Motor neuron (in vitro differentiated cells): ENCODE measurements around the gene GNG13. TPM values are rescaled to one million over a fixed set of nuclear protein-coding genes. Genes with fewer than 3 reads are reported as not detected.

Source experiments
- ATAC-seq, 8 experiments: fragments of 200-7000 bp; cut with Tn5 transposase; replicated peaks in 6 of 8; 2 replicates each; pipeline ENCODE4 v1.8.0; 2021; ENCODE audit warnings: mild to moderate bottlenecking in 8 of 8, moderate library complexity in 8 of 8
- H3K27ac ChIP-seq, 2 donors: fragments of 250-450 bp; sonication (Bioruptor Pico); 2 replicates each; pipeline ENCODE4 v1.9.0; 2021; ENCODE audit warnings: antibody characterized with exemption in 2 of 2, mild to moderate bottlenecking in 2 of 2, moderate library complexity in 1 of 2
- H3K4me1 ChIP-seq, 2 donors: fragments of 250-450 bp; sonication (Bioruptor Pico); replicated peaks in 1 of 2; 2 replicates each; pipeline ENCODE4 v1.6.1; 2021; ENCODE audit warnings: antibody characterized with exemption in 2 of 2, mild to moderate bottlenecking in 2 of 2, moderate library complexity in 1 of 2
- H3K4me3 ChIP-seq, 5 donors: fragments of 250-450 bp; sonication (Bioruptor Pico); 2 replicates each; pipeline ENCODE4 v1.9.0; 2021; ENCODE audit warnings: antibody characterized with exemption in 5 of 5, mild to moderate bottlenecking in 5 of 5, moderate library complexity in 4 of 5
- WGBS, 10 experiments: fragments of 450-650 bp; shearing (Covaris generic); methylation state at CpG; one replicate each; pipeline ENCODE4 v1.0.0; 2022; 5-methylcytosine and 5-hydroxymethylcytosine counted together
- in situ Hi-C, 9 experiments: fragments of 400-800 bp; cut with MboI; loops; one replicate each; pipeline ENCODE4 v1.15.0; 2021; ENCODE audit warnings: low sequenced_read_pairs in 9 of 9, low pct_unique_long_range_greater_than_20kb in 2 of 9; ENCODE audit not compliant: unreplicated experiment in 9 of 9
- total RNA-seq, 8 experiments: library from RNA; unstranded; fragments of 300-600 nt; gene quantifications; 2 replicates each; pipeline versions ENCODE4 v1.2.3 to v1.2.4, GENCODE V29; 2022

The GNG13 gene
- total RNA-seq, 8 experiments from 2014 or later = 0.56 to 2.8 (median 0.85) TPM; not detected in 3

DNA sequence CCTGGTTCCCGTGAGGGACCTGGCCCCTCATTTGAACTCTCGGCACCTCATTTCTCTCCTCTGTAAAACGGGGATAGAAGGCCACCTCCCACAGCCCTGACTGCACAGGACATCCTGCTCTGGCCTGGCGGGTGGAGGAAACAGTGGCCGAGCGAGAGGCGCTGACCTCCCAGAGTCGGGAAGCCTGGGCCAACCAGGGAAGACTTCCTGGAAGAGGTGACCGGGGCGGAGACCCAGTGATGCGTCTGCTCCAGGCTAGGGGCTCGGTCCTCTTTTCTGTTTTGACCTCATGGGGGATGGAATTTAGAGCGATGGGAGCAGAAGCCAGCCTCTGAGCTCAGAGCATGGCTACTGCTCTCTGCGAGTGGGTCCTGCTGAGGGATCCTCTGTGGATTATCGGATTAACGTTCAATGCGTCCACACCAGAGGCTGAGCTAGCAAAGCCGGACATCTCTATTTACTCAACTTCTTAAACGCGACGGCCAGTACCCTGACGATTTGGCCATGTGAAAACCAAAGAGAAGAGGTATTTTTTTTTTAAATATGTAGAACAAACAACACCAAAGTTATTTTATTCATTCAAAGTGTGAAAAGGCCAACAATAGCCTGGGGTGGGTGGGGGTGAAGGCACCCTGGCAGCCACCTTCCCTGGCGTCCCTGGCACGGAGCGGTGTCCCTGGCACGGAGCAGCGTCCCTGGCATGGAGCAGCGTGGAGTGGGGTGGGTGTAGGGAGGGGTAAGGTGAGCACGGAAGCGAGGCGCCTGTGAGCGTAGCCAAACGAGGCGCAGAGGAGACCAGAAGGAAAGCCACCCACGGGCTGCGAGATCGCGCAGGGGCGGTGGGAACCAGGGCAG, 49.2 kb downstream of the GNG13 start:
- peak in 1 of 8 experiments; percentile 36 for ATAC-seq
- in situ Hi-C loops = no loop called here
- Histone ChIP-seq H3K27ac (peak overlapping the region in 1 of 2 donors; percentile 28), H3K4me1 (peaks cover 13 to 20% of the 10 kb centered on the region in 2 donors), H3K4me3 (no peak overlapping the region)
- 10 to 100% (median 79%) methylated on average over 1 to 13 of the region's 39 CpGs; no CpG with 5 or more reads in 2 of the 10 experiments for WGBS, 10 experiments

DNA sequence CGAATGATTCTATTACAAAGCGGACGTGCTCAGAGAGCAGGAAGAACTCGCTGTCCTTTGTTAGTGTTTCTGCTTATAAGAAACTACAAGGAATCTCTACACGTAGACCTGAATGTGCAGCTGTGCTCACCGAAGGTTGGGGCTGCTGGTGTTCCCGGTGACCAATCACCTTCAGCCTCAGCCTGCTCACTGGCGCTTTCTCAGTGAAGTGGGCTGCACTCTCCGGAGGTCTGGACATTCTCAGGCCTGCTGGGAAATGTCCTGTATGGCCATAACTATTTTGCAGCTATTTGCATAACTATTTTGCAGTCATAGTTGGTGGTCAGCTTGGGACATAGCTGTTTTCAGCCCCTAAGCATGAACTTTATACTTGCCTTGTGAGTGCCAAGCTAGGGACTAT, 50.0 kb downstream of the GNG13 start:
- peak in 7 of 8 experiments; percentile 27 to 69 (median 54) for ATAC-seq
- WGBS, 10 experiments = 33 to 100% (median 75%) methylated on average over 1 to 4 of the region's 9 CpGs; no CpG with 5 or more reads in 4 of the 10 experiments
- Histone ChIP-seq H3K27ac (no peak overlapping the region), H3K4me1 (peaks cover 13 to 24% of the 10 kb centered on the region in 2 donors), H3K4me3 (no peak overlapping the region)
- in situ Hi-C loops = no loop called here

GRCh38 chr16:749010-749409, 51.5 kb downstream of the GNG13 start:
- Histone ChIP-seq H3K4me1 (peaks cover 13 to 24% of the 10 kb centered on the region in 2 donors), H3K27ac (no peak overlapping the region), H3K4me3 (no peak overlapping the region)
- no peak for ATAC-seq
- in situ Hi-C loops = no loop called here
- 42 to 91% (median 76%) methylated on average over 3 to 6 of the region's 6 CpGs; no CpG with 5 or more reads in 2 of the 10 experiments for WGBS, 10 experiments

Other genes starting within 250 kb of the GNG13 start
- gene PRR35, start 240.3 kb downstream of the GNG13 start, total RNA-seq = under 1 TPM in 5 of 8 experiments, not detected in 3; 0.05 to 0.85 (median 0.24) TPM
- gene NHLRC4, start 233.7 kb downstream of the GNG13 start, total RNA-seq = 1 to 10 TPM in 5 of 8 experiments, under 1 TPM in 3; 0.33 to 2.2 (median 1.0) TPM
- 10 to 100 TPM; 17.0 to 56.1 (median 26.0) TPM for gene PIGQ, start 230.8 kb downstream of the GNG13 start, total RNA-seq
- gene RAB40C, start 210.7 kb downstream of the GNG13 start, total RNA-seq = 10 to 100 TPM in 7 of 8 experiments, 1 to 10 TPM in 1; 9.3 to 23.8 (median 17.1) TPM
- 1 to 10 TPM in 2 of 8 experiments, under 1 TPM in 6; 0.14 to 9.0 (median 0.54) TPM for gene WFIKKN1, start 169.7 kb downstream of the GNG13 start, total RNA-seq
- gene METTL26, start 164.4 kb downstream of the GNG13 start, total RNA-seq = 10 to 100 TPM; 52.5 to 97.9 (median 66.7) TPM
- 10 to 100 TPM; 10.3 to 58.8 (median 31.3) TPM for gene MCRIP2, start 158.9 kb downstream of the GNG13 start, total RNA-seq
- gene WDR90, start 151.4 kb downstream of the GNG13 start, total RNA-seq = 10 to 100 TPM in 7 of 8 experiments, 1 to 10 TPM in 1; 8.0 to 62.4 (median 16.4) TPM
- gene RHOT2, start 132.6 kb downstream of the GNG13 start, total RNA-seq = 100 to 1,000 TPM in 2 of 8 experiments, 10 to 100 TPM in 6; 30.6 to 119 (median 51.7) TPM
- gene RHBDL1, start 125.1 kb downstream of the GNG13 start, total RNA-seq = 1 to 10 TPM; 1.0 to 8.5 (median 3.3) TPM
- 100 to 1,000 TPM in 3 of 8 experiments, 10 to 100 TPM in 5; 39.9 to 144 (median 79.4) TPM for gene STUB1, start 120.3 kb downstream of the GNG13 start, total RNA-seq
- gene JMJD8, start 116.4 kb downstream of the GNG13 start, total RNA-seq = 10 to 100 TPM; 18.1 to 56.4 (median 33.2) TPM
- 10 to 100 TPM in 4 of 8 experiments, 1 to 10 TPM in 4; 6.0 to 18.9 (median 11.5) TPM for gene WDR24, start 110.3 kb downstream of the GNG13 start, total RNA-seq
- 10 to 100 TPM in 3 of 8 experiments, 1 to 10 TPM in 2, under 1 TPM in 3; 0.31 to 13.5 (median 6.3) TPM for gene FBXL16, start 94.9 kb downstream of the GNG13 start, total RNA-seq
- 100 to 1,000 TPM in 2 of 8 experiments, 10 to 100 TPM in 6; 10.1 to 402 (median 34.9) TPM for gene METRN, start 85.6 kb downstream of the GNG13 start, total RNA-seq
- 10 to 100 TPM; 21.6 to 30.5 (median 24.5) TPM for gene ANTKMT, start 79.6 kb downstream of the GNG13 start, total RNA-seq
- 10 to 100 TPM in 1 of 8 experiments, 1 to 10 TPM in 7; 2.7 to 26.1 (median 4.6) TPM for gene CCDC78, start 74.3 kb downstream of the GNG13 start, total RNA-seq
- gene HAGHL, start 73.6 kb downstream of the GNG13 start, total RNA-seq = 10 to 100 TPM in 6 of 8 experiments, 1 to 10 TPM in 2; 6.6 to 36.6 (median 14.2) TPM
- gene CIAO3, start 59.7 kb downstream of the GNG13 start, total RNA-seq = 10 to 100 TPM; 15.0 to 30.5 (median 24.9) TPM
- gene MSLN, start 40.0 kb downstream of the GNG13 start, total RNA-seq = under 1 TPM in 3 of 8 experiments, not detected in 5; 0.23 to 0.63 (median 0.43) TPM
- gene RPUSD1, start 12.4 kb downstream of the GNG13 start, total RNA-seq = 10 to 100 TPM in 7 of 8 experiments, 1 to 10 TPM in 1; 8.7 to 32.7 (median 15.8) TPM
- 10 to 100 TPM in 6 of 8 experiments, 1 to 10 TPM in 2; 2.5 to 41.5 (median 12.4) TPM for gene CHTF18, start 12.1 kb downstream of the GNG13 start, total RNA-seq
- 10 to 100 TPM in 3 of 8 experiments, 1 to 10 TPM in 5; 5.1 to 20.0 (median 9.2) TPM for gene LMF1, start 170.2 kb upstream of the GNG13 start, total RNA-seq
- 10 to 100 TPM in 2 of 8 experiments, 1 to 10 TPM in 3, under 1 TPM in 3; 0.51 to 16.3 (median 4.2) TPM for gene SOX8, start 181.0 kb upstream of the GNG13 start, total RNA-seq